Retinal pigment epithelial cell (primary cell): ENCODE data around the gene PCDHGB1.
"Not testable (repeated sequence)": the region's sequence is repeated elsewhere in the genome, so short reads cannot be mapped to it uniquely, and the experiment has no call there.

Experiments
- DNase-seq: peaks from one replicate; pipeline ENCODE4 v3.0.0-alpha.2; 2010; ENCODE audit warnings: low read depth
- H3K4me3 ChIP-seq: 2 replicates; pipeline ENCODE4 v1.5.1; 2011; ENCODE audit warnings: mild to moderate bottlenecking, low read length, control low read depth, moderate library complexity
- TF ChIP-seq, protein P1 (sequence below): conservative IDR thresholded peaks from 2 replicates; pipeline ENCODE4 v1.5.1; 2011; ENCODE audit warnings: low read depth, low read length, control low read depth, inconsistent platforms

Gene PCDHGB1

GRCh38 chr5:141349917-141350619 lies at the start of gene PCDHGB1:
Gene PCDHGB1, plus strand, starts transcription at chr5:141350099. Its CDS starts 162 bp downstream, at chr5:141350261.
- TF ChIP-seq, protein P1, sequence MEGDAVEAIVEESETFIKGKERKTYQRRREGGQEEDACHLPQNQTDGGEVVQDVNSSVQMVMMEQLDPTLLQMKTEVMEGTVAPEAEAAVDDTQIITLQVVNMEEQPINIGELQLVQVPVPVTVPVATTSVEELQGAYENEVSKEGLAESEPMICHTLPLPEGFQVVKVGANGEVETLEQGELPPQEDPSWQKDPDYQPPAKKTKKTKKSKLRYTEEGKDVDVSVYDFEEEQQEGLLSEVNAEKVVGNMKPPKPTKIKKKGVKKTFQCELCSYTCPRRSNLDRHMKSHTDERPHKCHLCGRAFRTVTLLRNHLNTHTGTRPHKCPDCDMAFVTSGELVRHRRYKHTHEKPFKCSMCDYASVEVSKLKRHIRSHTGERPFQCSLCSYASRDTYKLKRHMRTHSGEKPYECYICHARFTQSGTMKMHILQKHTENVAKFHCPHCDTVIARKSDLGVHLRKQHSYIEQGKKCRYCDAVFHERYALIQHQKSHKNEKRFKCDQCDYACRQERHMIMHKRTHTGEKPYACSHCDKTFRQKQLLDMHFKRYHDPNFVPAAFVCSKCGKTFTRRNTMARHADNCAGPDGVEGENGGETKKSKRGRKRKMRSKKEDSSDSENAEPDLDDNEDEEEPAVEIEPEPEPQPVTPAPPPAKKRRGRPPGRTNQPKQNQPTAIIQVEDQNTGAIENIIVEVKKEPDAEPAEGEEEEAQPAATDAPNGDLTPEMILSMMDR: peak; percentile 50
- DNase-seq: no peak
- H3K4me3 ChIP-seq: peak within 1 kb of the TSS; percentile 26

- TF ChIP-seq, protein P1: no peak
- no peak for DNase-seq
- H3K4me3 ChIP-seq: no peak within 1 kb of the TSS
Measured at GRCh38 chr5:141303756-141304155, 46.1 kb upstream of the PCDHGB1 start, which contains the start of gene SLC25A2. Gene SLC25A2, minus strand, starts transcription at chr5:141304049. Its CDS starts 184 bp downstream, at chr5:141303865.

GRCh38 chr5:141306630-141307029 lies 43.3 kb upstream of the PCDHGB1 start:
- DNase-seq: no peak
- no peak overlapping the region for H3K4me3 ChIP-seq
- TF ChIP-seq, protein P1: no peak

DNA sequence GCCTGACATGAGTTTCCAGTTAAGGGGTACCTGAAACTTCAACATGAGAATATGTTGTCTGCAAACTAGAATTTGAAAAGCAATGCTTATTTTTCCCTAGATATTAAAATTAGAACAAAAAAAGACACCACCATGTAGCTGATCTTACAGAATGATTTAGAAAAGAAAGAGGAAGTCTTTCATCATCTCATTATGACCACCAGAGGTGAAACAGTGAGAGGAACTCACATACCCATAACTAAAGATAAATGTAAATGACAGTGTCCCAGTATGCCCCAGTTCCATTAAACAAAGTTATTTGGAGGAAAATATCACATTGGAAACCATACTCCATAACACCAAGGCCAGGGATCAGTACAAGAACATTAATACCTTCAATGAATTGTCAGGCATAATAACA lies 36.2 kb upstream of the PCDHGB1 start:
- TF ChIP-seq, protein P1: no peak
- no peak for DNase-seq
- no peak overlapping the region for H3K4me3 ChIP-seq

- not testable (repeated sequence) for H3K4me3 ChIP-seq, DNase-seq
Measured at GRCh38 chr5:141316963-141317362, 32.9 kb upstream of the PCDHGB1 start.

- TF ChIP-seq, protein P1: no peak
- H3K4me3 ChIP-seq: no peak overlapping the region
- DNase-seq: no peak
Measured at GRCh38 chr5:141319202-141319601, 30.7 kb upstream of the PCDHGB1 start.

- TF ChIP-seq, protein P1: no peak
- DNase-seq: no peak
- H3K4me3 ChIP-seq: peak overlapping the region; percentile 87
Measured at GRCh38 chr5:141319699-141320098, 30.2 kb upstream of the PCDHGB1 start.
